ENCODE data around the gene CUBN. TPM values are rescaled to one million over a fixed set of nuclear protein-coding genes. Genes with fewer than 3 reads are reported as not detected.

CUBN gene
- total RNA-seq, 2 donors from 2014 or later, result 1.1 to 1.6 TPM

GRCh38 chr10:16794005-16794404, 335.6 kb downstream of the CUBN start:
- ATAC-seq (no peak), DNase-seq (ENCODE audit: low spot score) (no peak)
- Mint-ChIP-seq H3K4me1 (ENCODE audit: low read depth in 2 of 2) (peaks cover 40 to 51% of the 10 kb centered on the region in 2 donors), H3K27me3 (no peaks in the 10 kb centered on the region), H3K36me3 (peaks cover 10% of the 10 kb centered on the region), H3K4me3 (no peak overlapping the region), H3K27ac (no peak overlapping the region), H3K9me3 (no peaks in the 10 kb centered on the region)

- H3K27ac Mint-ChIP-seq, result no peak overlapping the region
- H3K36me3 Mint-ChIP-seq, result peaks cover 17% of the 10 kb centered on the region
- DNase-seq (ENCODE audit: low spot score) (no peak), ATAC-seq (no peak)
- no peak overlapping the region for H3K4me3 Mint-ChIP-seq
- H3K9me3 Mint-ChIP-seq, result no peaks in the 10 kb centered on the region
- no peaks in the 10 kb centered on the region for H3K27me3 Mint-ChIP-seq
- H3K4me1 Mint-ChIP-seq (ENCODE audit: low read depth in 2 of 2), result peaks cover 49 to 57% of the 10 kb centered on the region in 2 donors
These were observed 336.9 kb downstream of the CUBN start for GRCh38 chr10:16792675-16793074.

GRCh38 chr10:16789765-16790164, 339.8 kb downstream of the CUBN start:
- no peak for ATAC-seq
- Mint-ChIP-seq H3K4me3 (no peak overlapping the region), H3K36me3 (peaks cover 13% of the 10 kb centered on the region), H3K27me3 (no peaks in the 10 kb centered on the region), H3K4me1 (ENCODE audit: low read depth in 2 of 2) (peaks cover 47 to 57% of the 10 kb centered on the region in 2 donors), H3K9me3 (no peaks in the 10 kb centered on the region), H3K27ac (peak overlapping the region; percentile 81 to 84)
- DNase-seq (ENCODE audit: low spot score), result no peak

- H3K36me3 Mint-ChIP-seq, result peaks cover 13% of the 10 kb centered on the region
- H3K27ac Mint-ChIP-seq, result peak overlapping the region; percentile 81 to 84
- H3K4me3 Mint-ChIP-seq, result no peak overlapping the region
- no peaks in the 10 kb centered on the region for H3K9me3 Mint-ChIP-seq
- DNase-seq (ENCODE audit: low spot score), result no peak
- no peak for ATAC-seq
- H3K27me3 Mint-ChIP-seq, result no peaks in the 10 kb centered on the region
- peaks cover 45 to 60% of the 10 kb centered on the region in 2 donors for H3K4me1 Mint-ChIP-seq (ENCODE audit: low read depth in 2 of 2)
These were observed 340.4 kb downstream of the CUBN start for GRCh38 chr10:16789261-16789660.

GRCh38 chr10:16788778-16789177, 340.8 kb downstream of the CUBN start:
- no peaks in the 10 kb centered on the region for H3K27me3 Mint-ChIP-seq
- ATAC-seq, result no peak
- H3K4me1 Mint-ChIP-seq (ENCODE audit: low read depth in 2 of 2), result peaks cover 43 to 61% of the 10 kb centered on the region in 2 donors
- DNase-seq (ENCODE audit: low spot score), result no peak
- no peaks in the 10 kb centered on the region for H3K9me3 Mint-ChIP-seq
- H3K36me3 Mint-ChIP-seq, result peaks cover 13% of the 10 kb centered on the region
- peak overlapping the region; percentile 81 to 84 for H3K27ac Mint-ChIP-seq
- peak overlapping the region; percentile 75 for H3K4me3 Mint-ChIP-seq

GRCh38 chr10:16788125-16788524, 341.5 kb downstream of the CUBN start:
- Mint-ChIP-seq H3K27me3 (no peaks in the 10 kb centered on the region), H3K4me1 (ENCODE audit: low read depth in 2 of 2) (peaks cover 43 to 56% of the 10 kb centered on the region in 2 donors), H3K4me3 (peak overlapping the region; percentile 75), H3K27ac (peak overlapping the region; percentile 81 to 84), H3K36me3 (peaks cover 13% of the 10 kb centered on the region), H3K9me3 (no peaks in the 10 kb centered on the region)
- DNase-seq (ENCODE audit: low spot score) (no peak), ATAC-seq (peak; percentile 57 to 77)

- no peaks in the 10 kb centered on the region for H3K27me3 Mint-ChIP-seq
- peaks cover 13% of the 10 kb centered on the region for H3K36me3 Mint-ChIP-seq
- peak overlapping the region; percentile 75 for H3K4me3 Mint-ChIP-seq
- peak overlapping the region; percentile 81 to 84 for H3K27ac Mint-ChIP-seq
- peaks cover 43 to 55% of the 10 kb centered on the region in 2 donors for H3K4me1 Mint-ChIP-seq (ENCODE audit: low read depth in 2 of 2)
- peak; percentile 88 to 92 for ATAC-seq
- DNase-seq (ENCODE audit: low spot score), result peak; percentile 63
- no peaks in the 10 kb centered on the region for H3K9me3 Mint-ChIP-seq
These were observed 342.2 kb downstream of the CUBN start for GRCh38 chr10:16787361-16787791.

GRCh38 chr10:16780338-16780880, 349.2 kb downstream of the CUBN start:
- DNase-seq (ENCODE audit: low spot score) (no peak), ATAC-seq (no peak)
- no peaks in the 10 kb centered on the region for H3K9me3 Mint-ChIP-seq
- peaks cover 5% of the 10 kb centered on the region for H3K36me3 Mint-ChIP-seq
- H3K27ac Mint-ChIP-seq, result no peak overlapping the region
- H3K4me3 Mint-ChIP-seq, result no peak overlapping the region
- no peaks in the 10 kb centered on the region for H3K27me3 Mint-ChIP-seq
- H3K4me1 Mint-ChIP-seq (ENCODE audit: low read depth in 2 of 2), result peaks cover 30 to 36% of the 10 kb centered on the region in 2 donors

GRCh38 chr10:16779384-16779915, 350.2 kb downstream of the CUBN start:
- ATAC-seq (peak; percentile 59 to 64), DNase-seq (ENCODE audit: low spot score) (no peak)
- Mint-ChIP-seq H3K27me3 (no peaks in the 10 kb centered on the region), H3K9me3 (no peaks in the 10 kb centered on the region), H3K27ac (peak overlapping the region in 1 of 2 donors; percentile 50), H3K4me1 (ENCODE audit: low read depth in 2 of 2) (peaks cover 26 to 31% of the 10 kb centered on the region in 2 donors), H3K36me3 (peaks cover 5% of the 10 kb centered on the region), H3K4me3 (no peak overlapping the region)

GRCh38 chr10:16777473-16778370, 351.9 kb downstream of the CUBN start:
- Mint-ChIP-seq H3K27ac (peak overlapping the region in 1 of 2 donors; percentile 39), H3K4me1 (ENCODE audit: low read depth in 2 of 2) (peaks cover 26 to 29% of the 10 kb centered on the region in 2 donors), H3K9me3 (no peaks in the 10 kb centered on the region), H3K4me3 (peak overlapping the region; percentile 35), H3K36me3 (peaks cover 5% of the 10 kb centered on the region), H3K27me3 (no peaks in the 10 kb centered on the region)
- ATAC-seq, result no peak
- peak; percentile 64 for DNase-seq (ENCODE audit: low spot score)

- peaks cover 26 to 32% of the 10 kb centered on the region in 2 donors for H3K4me1 Mint-ChIP-seq (ENCODE audit: low read depth in 2 of 2)
- H3K4me3 Mint-ChIP-seq, result no peak overlapping the region
- DNase-seq (ENCODE audit: low spot score) (no peak), ATAC-seq (no peak)
- no peak overlapping the region for H3K27ac Mint-ChIP-seq
- H3K36me3 Mint-ChIP-seq, result peaks cover 5% of the 10 kb centered on the region
- H3K9me3 Mint-ChIP-seq, result no peaks in the 10 kb centered on the region
- no peaks in the 10 kb centered on the region for H3K27me3 Mint-ChIP-seq
These were observed 352.7 kb downstream of the CUBN start for GRCh38 chr10:16776896-16777295.

Data from natural killer cell treated with Interleukin-12 subunit alpha and Interleukin-12 subunit beta and Interleukin-15 and Interleukin-18, amount 100 ng/mL, for 72 hours (primary cell).